HG02571 (cell line): Measurements from ENCODE around the gene TLCD1.
A peak's percentile ranks its signal among the peaks of the same experiment; 100 is the strongest.
"Not testable (repeated sequence)": the region's sequence is repeated elsewhere in the genome, so short reads cannot be mapped to it uniquely, and the experiment has no call there.

Experiments used
- ATAC-seq: cut with Tn5 transposase; IDR thresholded peaks from one replicate; pipeline ENCODE4 v1.9.1; 2021; ENCODE audit warnings: mild to moderate bottlenecking, moderate library complexity; ENCODE audit not compliant: unreplicated experiment

The TLCD1 gene

GRCh38 chr17:28747051-28747691 lies 21.1 kb upstream of the TLCD1 start:
- ATAC-seq = no peak

GRCh38 chr17:28746611-28747050 lies 20.6 kb upstream of the TLCD1 start:
- no peak for ATAC-seq

GRCh38 chr17:28745786-28746411 lies 19.9 kb upstream of the TLCD1 start:
- no peak for ATAC-seq

- no peak for ATAC-seq
These were observed 19.1 kb upstream of the TLCD1 start for GRCh38 chr17:28744972-28745785.

DNA sequence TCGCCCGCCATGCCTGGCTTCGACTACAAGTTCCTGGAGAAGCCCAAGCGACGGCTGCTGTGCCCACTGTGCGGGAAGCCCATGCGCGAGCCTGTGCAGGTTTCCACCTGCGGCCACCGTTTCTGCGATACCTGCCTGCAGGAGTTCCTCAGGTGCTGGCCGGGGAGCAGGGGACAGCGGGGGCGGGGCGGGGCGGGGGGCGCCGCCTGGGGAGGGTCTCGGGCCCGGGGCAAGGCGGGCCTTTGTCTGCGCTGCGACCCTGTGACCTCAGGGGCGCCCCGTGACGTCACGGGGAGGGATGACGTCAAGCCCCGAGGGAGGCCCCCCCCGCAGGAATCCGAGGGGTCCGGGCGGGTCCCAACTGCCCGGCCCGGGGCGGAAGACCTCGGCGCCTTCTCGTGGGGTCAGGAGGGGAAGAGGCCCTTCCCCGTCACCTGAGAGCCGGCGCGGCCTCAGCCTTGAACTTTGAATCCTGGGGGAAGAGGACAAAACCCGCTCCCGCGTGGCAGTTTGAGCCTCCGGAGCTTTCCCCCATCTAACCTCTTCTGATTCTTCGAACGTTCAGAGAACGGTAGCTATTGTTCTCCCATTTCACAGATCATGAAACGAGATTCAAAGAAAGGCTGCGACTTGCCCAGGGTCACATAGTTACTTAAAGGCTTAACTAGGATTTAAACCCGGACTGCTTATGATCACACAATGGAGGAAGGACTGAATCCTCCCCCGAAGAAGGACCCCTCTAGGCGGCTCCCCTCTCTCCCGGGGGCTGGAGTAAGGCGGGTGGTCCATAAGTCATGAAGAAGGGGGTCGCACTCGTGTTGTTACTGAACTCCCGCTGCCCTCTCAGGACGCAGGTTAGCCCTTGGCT lies 18.3 kb upstream of the TLCD1 start:
- ATAC-seq = peak; percentile 18

DNA sequence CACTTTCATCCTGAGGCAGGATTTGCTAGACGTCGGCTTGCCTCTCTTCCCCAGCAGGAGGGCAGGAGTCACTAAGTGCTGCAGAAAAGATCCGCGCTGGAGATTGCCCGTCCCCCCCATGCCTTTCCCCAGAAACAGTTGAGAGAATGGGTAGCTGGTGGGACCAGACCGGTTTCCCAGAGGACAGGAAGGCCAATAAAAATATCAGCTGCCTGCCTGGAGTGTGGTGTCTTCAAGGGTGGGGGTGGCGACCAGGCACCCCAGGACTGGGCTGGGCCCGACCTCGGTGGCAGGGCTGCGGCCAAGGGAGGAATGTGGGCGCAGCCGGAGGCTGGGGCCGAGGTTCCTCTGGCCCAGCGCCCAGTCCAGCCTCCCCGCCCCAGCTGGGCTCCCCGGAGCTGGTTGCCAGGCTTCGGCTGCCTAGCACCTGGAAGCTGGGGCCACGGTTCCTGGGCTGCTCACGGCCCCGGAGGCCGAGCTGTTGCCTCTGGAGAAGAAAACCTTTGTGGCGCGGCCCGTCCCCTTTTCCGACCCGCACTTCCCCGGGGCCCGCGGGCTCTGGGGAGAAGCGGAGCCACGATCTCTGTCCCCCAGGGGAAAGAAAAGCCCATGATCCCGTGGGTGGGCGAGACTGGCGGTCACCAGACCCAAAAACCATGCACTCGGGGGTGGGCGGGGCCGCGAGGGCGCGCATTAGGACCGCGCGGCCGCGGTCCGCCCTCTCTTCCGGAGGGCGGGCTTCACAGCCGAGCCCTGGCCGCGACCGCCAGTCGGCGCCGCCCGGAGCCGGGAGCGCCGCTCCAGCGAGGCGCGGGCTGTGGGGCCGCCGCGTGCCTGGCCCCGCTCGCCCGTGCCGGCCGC lies 17.4 kb upstream of the TLCD1 start, which contains the start of gene TRAF4:
Gene TRAF4 (plus strand): TSS at position 769 of the 861 bp plus-strand sequence. CDS start 102 bp downstream, outside the sequence.
- peak; percentile 52 for ATAC-seq

DNA sequence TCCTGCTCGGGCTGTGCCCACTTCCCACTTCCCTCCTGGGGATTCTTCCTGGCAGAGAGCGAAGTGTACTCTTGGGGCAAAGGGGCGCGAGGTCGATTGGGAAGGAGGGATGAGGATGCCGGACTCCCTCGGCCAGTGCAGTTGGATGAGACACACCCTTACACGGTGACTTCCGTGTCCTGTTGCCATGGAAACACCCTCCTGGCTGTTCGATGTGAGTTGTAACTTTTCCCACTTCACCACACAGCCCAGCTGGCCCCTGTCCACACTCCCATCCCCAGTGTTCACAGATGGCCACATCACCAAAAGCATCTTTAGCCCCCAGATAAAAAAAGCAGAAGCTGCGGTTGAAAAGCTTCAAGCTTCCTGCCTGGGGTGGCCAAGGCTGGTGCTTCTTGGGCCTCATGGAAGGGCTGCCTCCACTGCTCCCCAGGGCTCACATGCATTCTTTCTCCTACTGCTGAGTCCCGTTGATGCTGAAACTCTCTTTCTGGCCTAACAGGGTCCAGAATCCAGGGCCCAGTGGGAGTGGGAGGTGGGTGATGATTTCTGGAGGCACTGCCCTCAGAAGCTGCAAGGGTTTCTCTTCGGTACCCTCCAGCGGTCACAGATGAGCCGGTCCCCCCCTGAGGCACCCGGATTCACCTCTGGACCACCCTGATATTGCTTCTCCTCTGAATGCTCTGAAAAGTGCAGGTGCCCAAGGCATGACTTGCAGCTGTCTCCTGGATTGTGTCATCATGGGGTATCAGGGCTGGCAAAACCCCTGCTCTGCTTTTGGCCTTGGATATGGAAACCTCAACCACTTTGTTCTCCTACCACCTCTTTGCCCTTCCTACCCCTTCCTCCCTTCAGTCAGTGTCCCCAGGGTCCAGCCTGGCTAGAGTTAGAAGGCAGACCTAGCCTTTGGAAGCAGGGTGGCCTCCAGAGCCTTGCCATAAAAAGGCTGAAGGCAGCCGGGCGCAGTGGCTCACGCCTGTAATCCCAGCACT lies 15.6 kb upstream of the TLCD1 start:
- no peak for ATAC-seq

DNA sequence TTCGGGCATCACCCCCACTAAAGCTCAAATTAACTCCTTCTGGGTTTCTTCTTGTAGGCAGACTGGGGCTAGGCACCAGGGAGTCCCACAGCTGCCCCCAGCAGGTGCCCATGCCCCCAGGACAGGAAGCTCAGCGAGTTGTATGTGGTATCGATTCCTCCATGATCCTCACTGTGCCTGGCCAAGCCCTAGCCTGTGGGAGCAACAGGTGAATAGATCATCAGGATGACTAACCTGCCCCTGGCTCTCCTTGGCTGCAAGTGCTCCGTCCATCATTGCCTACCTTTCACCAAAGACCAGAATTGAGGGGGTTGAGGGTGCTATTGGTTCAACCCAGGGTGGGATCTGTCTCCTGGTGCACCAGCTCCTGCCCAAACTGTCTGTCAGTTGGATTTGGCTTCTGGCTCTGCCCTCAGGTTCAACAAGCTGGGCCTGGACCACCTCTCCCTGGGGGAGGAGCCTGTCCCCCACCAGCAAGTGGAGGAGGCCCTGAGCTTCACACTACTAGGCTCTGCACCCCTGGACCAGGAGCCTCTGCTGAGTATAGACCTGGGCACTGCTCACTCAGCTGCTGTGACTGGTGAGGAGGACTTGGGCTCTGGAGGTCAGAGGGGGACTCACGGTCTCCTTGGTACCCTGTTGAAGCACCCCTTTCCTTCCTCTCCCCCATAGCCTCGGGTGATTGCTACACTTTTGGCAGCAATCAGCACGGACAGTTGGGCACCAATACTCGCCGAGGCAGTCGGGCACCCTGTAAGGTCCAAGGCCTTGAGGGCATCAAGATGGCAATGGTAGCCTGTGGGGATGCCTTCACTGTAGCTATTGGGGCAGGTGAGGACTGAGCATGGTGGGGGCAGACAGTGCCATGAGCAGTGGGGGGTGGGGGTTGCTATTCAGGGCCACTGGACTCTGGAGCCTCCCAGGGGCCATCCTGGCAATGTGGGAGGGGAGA lies 14.6 kb upstream of the TLCD1 start:
- no peak for ATAC-seq

DNA sequence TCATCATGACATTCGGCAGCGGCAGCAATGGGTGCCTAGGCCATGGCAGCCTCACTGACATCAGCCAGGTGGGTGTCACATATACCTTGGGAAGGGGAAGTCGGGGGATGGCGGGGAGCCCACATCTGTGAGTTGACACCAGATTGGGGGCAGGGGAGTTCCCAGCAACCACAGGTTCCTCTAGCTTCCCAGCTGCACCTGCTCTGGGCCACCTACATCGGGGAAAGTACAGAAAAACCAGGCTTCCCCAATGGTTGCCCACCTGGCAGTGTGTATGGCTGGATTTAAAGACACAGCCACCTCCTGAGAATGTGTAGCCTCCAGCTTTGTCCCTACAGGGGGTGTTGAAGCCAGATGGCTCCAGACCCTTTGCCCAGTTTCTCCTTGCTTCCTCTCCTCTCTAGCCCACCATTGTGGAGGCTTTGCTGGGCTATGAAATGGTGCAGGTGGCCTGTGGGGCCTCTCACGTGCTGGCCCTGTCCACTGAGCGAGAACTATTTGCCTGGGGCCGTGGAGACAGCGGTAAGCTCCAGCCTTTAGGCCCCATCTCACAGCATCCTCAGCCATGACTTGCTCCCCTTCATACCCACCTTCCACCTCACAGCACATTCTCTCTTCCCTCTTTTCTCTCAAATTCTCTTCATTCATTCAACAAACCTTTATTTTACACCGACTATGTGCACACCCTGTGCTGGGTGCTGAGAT lies 12.8 kb upstream of the TLCD1 start:
- no peak for ATAC-seq

GRCh38 chr17:28737770-28738679 lies 12.0 kb upstream of the TLCD1 start:
- ATAC-seq = peak; percentile 50

- ATAC-seq = no peak
These were observed 11.3 kb upstream of the TLCD1 start for GRCh38 chr17:28737316-28737715.

DNA sequence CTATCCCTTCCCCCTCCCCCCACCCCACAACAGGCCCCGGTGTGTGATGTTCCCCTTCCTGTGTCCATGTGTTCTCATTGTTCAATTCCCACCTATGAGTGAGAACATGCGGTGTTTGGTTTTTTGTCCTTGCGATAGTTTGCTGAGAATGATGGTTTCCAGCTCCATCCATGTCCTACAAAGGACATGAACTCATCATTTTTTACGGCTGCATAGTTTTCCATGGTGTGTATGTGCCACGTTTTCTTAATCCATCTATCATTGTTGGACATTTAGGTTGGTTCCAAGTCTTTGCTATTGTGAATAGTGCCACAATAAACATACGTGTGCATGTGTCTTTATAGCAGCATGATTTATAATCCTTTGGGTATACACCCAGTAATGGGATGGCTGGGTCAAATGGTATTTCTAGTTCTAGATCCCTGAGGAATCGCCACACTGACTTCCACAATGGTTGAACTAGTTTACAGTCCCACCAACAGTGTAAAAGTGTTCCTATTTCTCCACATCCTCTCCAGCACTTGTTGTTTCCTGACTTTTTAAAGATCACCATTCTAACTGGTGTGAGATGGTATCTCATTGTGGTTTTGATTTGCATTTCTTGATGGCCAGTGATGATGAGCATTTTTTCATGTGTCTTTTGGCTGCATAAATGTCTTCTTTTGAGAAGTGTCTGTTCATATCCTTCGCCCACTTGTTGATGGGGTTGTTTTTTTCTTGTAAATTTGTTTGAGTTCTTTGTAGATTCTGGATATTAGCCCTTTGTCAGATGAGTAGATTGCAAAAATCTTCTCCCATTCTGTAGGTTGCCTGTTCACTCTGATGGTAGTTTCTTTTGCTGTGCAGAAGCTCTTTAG lies 10.1 kb upstream of the TLCD1 start:
- not testable (repeated sequence) for ATAC-seq

GRCh38 chr17:28735242-28735722 lies 9.2 kb upstream of the TLCD1 start:
- no peak for ATAC-seq

- no peak for ATAC-seq
These were observed 8.7 kb upstream of the TLCD1 start for GRCh38 chr17:28734712-28735241.

DNA sequence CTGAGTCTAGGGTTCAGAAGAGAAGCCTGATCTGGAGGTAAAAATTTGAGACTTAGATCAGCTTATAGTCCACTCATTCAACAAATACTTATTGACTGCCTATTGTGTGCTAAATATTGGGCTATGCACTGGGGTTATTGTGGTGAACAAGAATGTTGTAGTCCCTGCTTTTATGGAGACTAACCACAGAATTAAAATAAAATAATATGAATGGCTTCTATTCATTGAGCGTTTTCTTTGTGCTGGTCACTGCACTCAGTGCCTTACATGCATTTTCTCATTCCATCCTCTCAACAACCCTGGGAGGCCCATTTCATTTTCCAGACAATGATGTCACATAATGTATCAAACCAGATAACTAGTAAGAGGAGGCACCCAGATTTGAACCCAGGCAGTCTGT lies 7.3 kb upstream of the TLCD1 start:
- no peak for ATAC-seq
